Stimulated activated CD4-positive, alpha-beta T cell treated with anti-CD3 and anti-CD28 coated beads, Interleukin-4, amount 100 ng/mL, for 48 hours (primary cell): ENCODE measurements around the gene POLDIP3.
A peak's percentile ranks its signal among the peaks of the same experiment; 100 is the strongest.

Experiments
- DNase-seq, 2 donors: peaks; one replicate each; pipeline ENCODE4 v3.0.0-alpha.2; 2020; ENCODE audit warnings: low read depth in 2 of 2

POLDIP3 gene

GRCh38 chr22:42642806-42643633, 28.3 kb upstream of the POLDIP3 start:
- DNase-seq, result no peak

- DNase-seq, result no peak
Observed at GRCh38 chr22:42641801-42642413, 27.2 kb upstream of the POLDIP3 start.

- no peak for DNase-seq
Observed at GRCh38 chr22:42639541-42640241, 25.0 kb upstream of the POLDIP3 start.

- DNase-seq, result no peak
Observed at GRCh38 chr22:42637555-42637954, 22.9 kb upstream of the POLDIP3 start.

GRCh38 chr22:42636506-42636905, 21.8 kb upstream of the POLDIP3 start:
- no peak for DNase-seq

- peak in 1 of 2 donors; percentile 15 for DNase-seq
Observed at GRCh38 chr22:42635531-42635930, 20.8 kb upstream of the POLDIP3 start.

GRCh38 chr22:42633013-42633412, 18.3 kb upstream of the POLDIP3 start:
- no peak for DNase-seq

GRCh38 chr22:42632096-42632495, 17.4 kb upstream of the POLDIP3 start:
- no peak for DNase-seq

- DNase-seq, result no peak
Observed at GRCh38 chr22:42630901-42631602, 16.4 kb upstream of the POLDIP3 start.

GRCh38 chr22:42630211-42630610, 15.5 kb upstream of the POLDIP3 start:
- no peak for DNase-seq

- no peak for DNase-seq
Observed at GRCh38 chr22:42627981-42628380, 13.3 kb upstream of the POLDIP3 start.

- DNase-seq, result no peak
Observed at GRCh38 chr22:42626951-42627625, 12.4 kb upstream of the POLDIP3 start.

GRCh38 chr22:42626431-42626830, 11.7 kb upstream of the POLDIP3 start:
- DNase-seq, result no peak

GRCh38 chr22:42625416-42625815, 10.7 kb upstream of the POLDIP3 start:
- DNase-seq, result no peak

GRCh38 chr22:42624551-42625106, 9.9 kb upstream of the POLDIP3 start:
- DNase-seq, result no peak

GRCh38 chr22:42623756-42624441, 9.2 kb upstream of the POLDIP3 start:
- DNase-seq, result no peak

GRCh38 chr22:42623301-42623751, 8.6 kb upstream of the POLDIP3 start:
- DNase-seq, result no peak

GRCh38 chr22:42622061-42622710, 7.5 kb upstream of the POLDIP3 start:
- DNase-seq, result no peak

GRCh38 chr22:42621505-42622002, 6.9 kb upstream of the POLDIP3 start:
- DNase-seq, result peak; percentile 42 to 51

- no peak for DNase-seq
Observed at GRCh38 chr22:42620084-42620483, 5.4 kb upstream of the POLDIP3 start.
